SK-N-SH treated with all-trans-retinoic acid at 6 μM for 48 hours (cell line): ENCODE data around the gene NDRG3.
"Not testable (repeated sequence)": the region's sequence is repeated elsewhere in the genome, so short reads cannot be mapped to it uniquely, and the experiment has no call there.

Experiments used
- ARNTL ChIP-seq: fragments of 450-650 bp; formaldehyde crosslinking; IDR thresholded peaks from 2 replicates; pipeline ENCODE4 v1.5.0; 2020; ENCODE audit warnings: low read depth, mild to moderate bottlenecking, moderate library complexity, borderline replicate concordance
- BACH2 ChIP-seq: fragments of 250-450 bp; sonication (Bioruptor Pico); IDR thresholded peaks from 2 replicates; pipeline ENCODE4 v1.9.0; 2021; ENCODE audit warnings: mild to moderate bottlenecking, borderline replicate concordance
- CSDC2 ChIP-seq: fragments of 250-450 bp; sonication (Bioruptor Pico); IDR thresholded peaks from 2 replicates; pipeline ENCODE4 v1.5.0; 2020; ENCODE audit warnings: mild to moderate bottlenecking, moderate library complexity
- OSR1 ChIP-seq: fragments of 250-450 bp; sonication (Bioruptor Pico); IDR thresholded peaks from 2 replicates; pipeline ENCODE4 v1.8.0; 2022; ENCODE audit warnings: moderate library complexity, mild to moderate bottlenecking, inconsistent platforms
- RARB ChIP-seq: fragments of 250-450 bp; sonication (Bioruptor Pico); IDR thresholded peaks from 2 replicates; pipeline ENCODE4 v1.8.0; 2021; ENCODE audit warnings: mild to moderate bottlenecking, moderate library complexity
- TCF4 ChIP-seq: fragments of 250-450 bp; sonication (Bioruptor Pico); IDR thresholded peaks from 2 replicates; pipeline ENCODE4 v1.8.0; 2021; ENCODE audit warnings: mild to moderate bottlenecking, moderate library complexity, borderline replicate concordance
- ZFP3 ChIP-seq: fragments of 250-450 bp; sonication (Bioruptor Pico); IDR thresholded peaks from 2 replicates; pipeline ENCODE4 v1.5.0; 2020; ENCODE audit warnings: mild to moderate bottlenecking, moderate library complexity
- ZFP30 ChIP-seq: fragments of 450-650 bp; formaldehyde crosslinking; IDR thresholded peaks from 2 replicates; pipeline ENCODE4 v1.5.0; 2022; ENCODE audit warnings: mild to moderate bottlenecking, moderate library complexity
- ZNF70 ChIP-seq: fragments of 450-650 bp; formaldehyde crosslinking; IDR thresholded peaks from 2 replicates; pipeline ENCODE4 v1.5.0; 2020; ENCODE audit warnings: mild to moderate bottlenecking, moderate library complexity
- TF ChIP-seq, protein P1 (sequence below): fragments of 250-450 bp; sonication (Bioruptor Pico); IDR thresholded peaks from 2 replicates; pipeline ENCODE4 v1.8.0; 2020; ENCODE audit warnings: mild to moderate bottlenecking, moderate library complexity, borderline replicate concordance
- TF ChIP-seq, protein P2 (sequence below): fragments of 250-450 bp; sonication (Bioruptor Pico); IDR thresholded peaks from 2 replicates; pipeline ENCODE4 v1.5.0; 2020; ENCODE audit warnings: mild to moderate bottlenecking, moderate library complexity

DNA sequence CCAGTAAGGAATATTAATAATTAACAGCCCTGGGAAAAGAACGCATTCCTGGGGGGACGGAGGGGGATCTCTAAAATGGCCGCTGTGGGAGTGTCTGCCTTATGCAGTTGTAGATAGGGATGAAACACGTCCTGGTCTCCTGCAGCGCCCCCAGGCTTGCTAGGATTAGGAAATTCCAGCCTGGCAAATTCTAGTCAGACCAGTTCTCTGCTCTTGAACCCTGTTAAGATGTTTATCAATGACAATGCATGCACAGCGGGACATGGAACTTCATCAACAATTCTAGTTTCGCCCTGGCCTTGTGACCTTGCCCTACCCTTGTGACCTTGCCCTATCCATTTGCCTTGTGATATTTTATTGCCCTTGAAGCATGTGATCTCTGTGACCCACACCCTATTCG is 50.4 kb downstream of the NDRG3 start:
- not testable (repeated sequence) for TF ChIP-seq OSR1; CSDC2 (CRISPR knock-in tag); TCF4; ARNTL (CRISPR knock-in tag); ZNF70 (CRISPR knock-in tag); ZFP3; RARB (CRISPR knock-in tag); ZFP30 (CRISPR knock-in tag); BACH2 (CRISPR knock-in tag)
- TF ChIP-seq, protein P1, sequence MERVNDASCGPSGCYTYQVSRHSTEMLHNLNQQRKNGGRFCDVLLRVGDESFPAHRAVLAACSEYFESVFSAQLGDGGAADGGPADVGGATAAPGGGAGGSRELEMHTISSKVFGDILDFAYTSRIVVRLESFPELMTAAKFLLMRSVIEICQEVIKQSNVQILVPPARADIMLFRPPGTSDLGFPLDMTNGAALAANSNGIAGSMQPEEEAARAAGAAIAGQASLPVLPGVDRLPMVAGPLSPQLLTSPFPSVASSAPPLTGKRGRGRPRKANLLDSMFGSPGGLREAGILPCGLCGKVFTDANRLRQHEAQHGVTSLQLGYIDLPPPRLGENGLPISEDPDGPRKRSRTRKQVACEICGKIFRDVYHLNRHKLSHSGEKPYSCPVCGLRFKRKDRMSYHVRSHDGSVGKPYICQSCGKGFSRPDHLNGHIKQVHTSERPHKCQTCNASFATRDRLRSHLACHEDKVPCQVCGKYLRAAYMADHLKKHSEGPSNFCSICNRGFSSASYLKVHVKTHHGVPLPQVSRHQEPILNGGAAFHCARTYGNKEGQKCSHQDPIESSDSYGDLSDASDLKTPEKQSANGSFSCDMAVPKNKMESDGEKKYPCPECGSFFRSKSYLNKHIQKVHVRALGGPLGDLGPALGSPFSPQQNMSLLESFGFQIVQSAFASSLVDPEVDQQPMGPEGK, result not testable (repeated sequence)
- TF ChIP-seq, protein P2, sequence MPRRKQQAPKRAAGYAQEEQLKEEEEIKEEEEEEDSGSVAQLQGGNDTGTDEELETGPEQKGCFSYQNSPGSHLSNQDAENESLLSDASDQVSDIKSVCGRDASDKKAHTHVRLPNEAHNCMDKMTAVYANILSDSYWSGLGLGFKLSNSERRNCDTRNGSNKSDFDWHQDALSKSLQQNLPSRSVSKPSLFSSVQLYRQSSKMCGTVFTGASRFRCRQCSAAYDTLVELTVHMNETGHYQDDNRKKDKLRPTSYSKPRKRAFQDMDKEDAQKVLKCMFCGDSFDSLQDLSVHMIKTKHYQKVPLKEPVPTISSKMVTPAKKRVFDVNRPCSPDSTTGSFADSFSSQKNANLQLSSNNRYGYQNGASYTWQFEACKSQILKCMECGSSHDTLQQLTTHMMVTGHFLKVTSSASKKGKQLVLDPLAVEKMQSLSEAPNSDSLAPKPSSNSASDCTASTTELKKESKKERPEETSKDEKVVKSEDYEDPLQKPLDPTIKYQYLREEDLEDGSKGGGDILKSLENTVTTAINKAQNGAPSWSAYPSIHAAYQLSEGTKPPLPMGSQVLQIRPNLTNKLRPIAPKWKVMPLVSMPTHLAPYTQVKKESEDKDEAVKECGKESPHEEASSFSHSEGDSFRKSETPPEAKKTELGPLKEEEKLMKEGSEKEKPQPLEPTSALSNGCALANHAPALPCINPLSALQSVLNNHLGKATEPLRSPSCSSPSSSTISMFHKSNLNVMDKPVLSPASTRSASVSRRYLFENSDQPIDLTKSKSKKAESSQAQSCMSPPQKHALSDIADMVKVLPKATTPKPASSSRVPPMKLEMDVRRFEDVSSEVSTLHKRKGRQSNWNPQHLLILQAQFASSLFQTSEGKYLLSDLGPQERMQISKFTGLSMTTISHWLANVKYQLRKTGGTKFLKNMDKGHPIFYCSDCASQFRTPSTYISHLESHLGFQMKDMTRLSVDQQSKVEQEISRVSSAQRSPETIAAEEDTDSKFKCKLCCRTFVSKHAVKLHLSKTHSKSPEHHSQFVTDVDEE (CRISPR knock-in tag), result not testable (repeated sequence)
